ENCODE results near the gene ASB18.

GRCh38 chr2:236164925-236165841 lies 99.0 kb downstream of the ASB18 start:
- TF ChIP-seq POLR2A (IDR thresholded peaks at IDR 0.05; ENCODE audit: low read length) = no peak
- TF ChIP-seq GATA1 (IDR thresholded peaks at IDR 0.05; ENCODE audit: low read depth, low read length) = no peak

Measured in erythroblast (primary cell).